Measurements from ENCODE around the gene FAM111A.

Gene FAM111A

GRCh38 chr11:59181746-59182456, 39.2 kb downstream of the FAM111A start:
- DNase-seq = no peak

DNA sequence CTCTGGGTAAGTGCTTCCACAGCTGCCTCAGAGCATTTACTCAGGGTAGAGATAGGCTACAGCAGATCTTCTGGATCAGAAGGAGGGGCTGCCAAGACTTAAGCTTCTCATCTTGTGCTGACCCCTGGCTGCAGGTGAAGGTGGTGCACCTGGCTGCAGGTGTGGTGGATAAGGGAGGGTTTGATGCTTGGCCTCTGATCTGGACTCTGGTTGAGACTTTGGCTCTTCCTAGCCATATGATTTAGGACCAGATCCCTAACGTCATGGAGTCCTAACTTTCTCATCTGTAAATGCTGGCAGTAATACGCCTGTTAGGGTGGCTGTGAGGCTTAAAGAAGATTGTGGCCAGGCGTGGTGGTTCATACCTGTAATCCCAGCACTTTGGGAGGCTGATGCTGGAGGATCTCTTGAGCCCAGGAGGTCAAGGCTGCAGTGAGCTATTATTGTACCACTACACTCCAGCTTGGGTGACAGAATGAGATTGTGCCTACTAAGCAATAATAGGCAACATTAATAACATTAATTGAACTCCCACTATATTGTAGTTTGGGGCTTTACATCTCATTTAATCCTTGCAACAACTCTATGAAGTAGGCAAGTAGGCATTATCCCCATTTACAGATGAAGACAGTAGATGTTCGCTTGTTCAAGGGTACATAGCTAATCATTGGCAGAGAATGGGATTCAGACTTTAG, 39.9 kb downstream of the FAM111A start:
- DNase-seq = peak; percentile 17

- no peak for DNase-seq
These were observed 41.1 kb downstream of the FAM111A start for GRCh38 chr11:59183771-59184170.

DNA sequence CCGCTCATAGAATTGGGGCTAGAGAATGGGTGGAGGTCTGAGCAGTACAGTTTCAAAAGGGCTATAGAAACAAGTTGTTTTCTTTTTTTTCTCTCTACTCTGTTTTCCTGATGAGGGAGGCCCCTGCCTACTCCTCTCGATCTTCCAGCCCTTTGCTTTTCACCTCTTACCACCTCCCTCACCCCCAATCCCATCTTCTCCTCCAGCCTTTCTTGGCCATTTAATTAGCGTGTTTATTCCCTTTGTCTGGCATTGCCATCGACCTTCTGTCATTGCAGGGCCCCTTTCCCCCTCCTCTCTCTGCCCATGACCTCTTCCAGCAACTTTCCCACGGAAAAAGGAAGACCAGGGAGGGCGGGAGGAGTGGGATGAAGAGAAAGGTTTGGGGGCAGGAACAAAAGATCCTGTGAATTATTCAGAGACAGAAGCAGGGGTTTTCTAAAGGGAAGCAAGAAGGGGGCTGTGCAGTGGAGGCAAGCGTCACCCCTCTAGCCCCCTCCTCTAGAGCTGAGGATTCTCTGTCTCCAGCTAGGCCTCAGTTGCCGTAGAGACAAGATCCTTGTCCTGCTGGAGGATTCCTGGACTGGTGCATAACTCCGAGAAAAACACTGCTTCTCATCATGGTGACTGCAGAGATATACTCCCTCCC, 42.2 kb downstream of the FAM111A start:
- DNase-seq = no peak

- DNase-seq = no peak
These were observed 42.8 kb downstream of the FAM111A start for GRCh38 chr11:59185386-59185945.

DNA sequence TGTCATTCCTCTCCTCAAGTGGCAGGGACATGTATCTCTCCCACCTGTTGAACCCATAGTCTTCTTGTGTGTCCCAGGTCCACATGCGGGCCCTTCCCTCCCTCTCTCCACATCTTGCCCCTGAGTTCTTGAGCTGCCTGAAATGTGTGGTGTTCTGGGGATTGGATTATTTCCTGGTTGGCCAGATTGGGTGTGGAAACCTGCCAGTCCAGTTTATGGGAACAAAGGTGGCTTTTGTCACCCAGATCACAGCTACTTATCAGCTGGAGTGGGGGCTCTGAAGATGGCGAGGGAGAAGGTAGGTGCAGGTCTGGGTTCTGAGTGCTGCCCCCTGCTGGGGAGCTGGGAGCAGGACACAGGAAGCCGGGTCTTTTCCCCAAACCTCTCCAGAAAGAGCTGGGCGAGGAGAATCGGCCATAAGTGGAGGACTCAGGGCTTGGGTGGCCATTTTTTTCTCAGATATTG, 43.5 kb downstream of the FAM111A start:
- DNase-seq = peak; percentile 48

DNA sequence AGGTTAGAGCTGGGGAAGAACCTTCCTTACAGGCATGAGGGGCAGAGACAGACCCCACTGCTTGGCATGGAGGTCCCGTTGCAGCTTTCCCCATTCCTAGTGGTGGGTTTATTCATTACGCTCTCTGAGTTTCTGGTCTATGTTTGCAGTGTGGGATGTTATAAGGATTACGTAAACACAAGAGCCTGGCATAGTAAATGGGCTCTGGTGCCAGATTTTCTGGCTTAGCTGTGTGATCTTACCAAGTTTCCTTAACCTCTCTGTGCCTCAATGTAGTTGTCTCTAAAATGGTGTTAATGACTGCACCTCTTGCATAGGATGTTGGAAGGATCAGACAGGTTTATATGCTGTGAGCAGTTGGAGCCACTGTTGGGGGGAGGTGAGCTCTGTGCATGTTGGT, 44.4 kb downstream of the FAM111A start:
- DNase-seq = no peak

- no peak for DNase-seq
These were observed 44.9 kb downstream of the FAM111A start for GRCh38 chr11:59187587-59187986.

- no peak for DNase-seq
These were observed 46.3 kb downstream of the FAM111A start for GRCh38 chr11:59188954-59189353.

- DNase-seq = no peak
These were observed 47.3 kb downstream of the FAM111A start for GRCh38 chr11:59189986-59190385.

DNA sequence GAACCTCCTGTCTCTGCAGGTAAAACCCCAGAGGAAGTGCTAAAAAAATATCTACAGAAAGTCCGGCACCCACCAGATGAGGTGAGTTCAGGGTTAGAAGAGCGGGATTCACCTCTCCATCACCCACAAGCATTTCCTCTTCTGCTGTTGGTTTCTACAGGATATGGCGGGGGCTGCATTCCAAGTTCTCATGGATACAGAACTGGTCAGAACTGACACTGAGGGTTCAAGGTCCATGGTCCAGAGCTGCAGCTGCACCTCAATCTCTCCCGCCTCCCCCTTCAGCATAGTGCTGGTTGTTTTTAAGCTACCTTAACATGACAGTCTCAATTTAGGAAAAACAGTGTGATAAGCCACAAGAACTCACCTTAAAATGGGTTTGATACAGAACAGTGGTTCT, 48.4 kb downstream of the FAM111A start:
- no peak for DNase-seq

DNA sequence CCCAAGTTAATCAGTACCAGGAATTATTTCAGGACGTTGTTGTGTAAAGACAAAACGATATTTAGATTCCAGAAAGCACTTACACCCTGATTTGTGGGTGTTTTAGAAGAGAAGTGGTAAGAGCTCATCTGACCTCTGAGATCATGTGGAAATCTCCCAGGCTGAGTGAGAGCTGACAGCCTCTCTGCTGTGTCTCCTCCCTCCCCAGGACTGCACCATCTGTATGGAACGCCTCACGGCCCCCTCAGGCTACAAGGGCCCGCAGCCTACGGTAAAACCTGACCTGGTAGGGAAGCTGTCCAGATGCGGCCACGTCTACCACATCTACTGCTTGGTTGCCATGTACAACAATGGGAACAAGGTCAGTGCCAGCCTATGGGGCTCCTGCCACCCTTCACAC, 49.2 kb downstream of the FAM111A start:
- DNase-seq = no peak

- DNase-seq = no peak
These were observed 49.9 kb downstream of the FAM111A start for GRCh38 chr11:59192446-59193020.

DNA sequence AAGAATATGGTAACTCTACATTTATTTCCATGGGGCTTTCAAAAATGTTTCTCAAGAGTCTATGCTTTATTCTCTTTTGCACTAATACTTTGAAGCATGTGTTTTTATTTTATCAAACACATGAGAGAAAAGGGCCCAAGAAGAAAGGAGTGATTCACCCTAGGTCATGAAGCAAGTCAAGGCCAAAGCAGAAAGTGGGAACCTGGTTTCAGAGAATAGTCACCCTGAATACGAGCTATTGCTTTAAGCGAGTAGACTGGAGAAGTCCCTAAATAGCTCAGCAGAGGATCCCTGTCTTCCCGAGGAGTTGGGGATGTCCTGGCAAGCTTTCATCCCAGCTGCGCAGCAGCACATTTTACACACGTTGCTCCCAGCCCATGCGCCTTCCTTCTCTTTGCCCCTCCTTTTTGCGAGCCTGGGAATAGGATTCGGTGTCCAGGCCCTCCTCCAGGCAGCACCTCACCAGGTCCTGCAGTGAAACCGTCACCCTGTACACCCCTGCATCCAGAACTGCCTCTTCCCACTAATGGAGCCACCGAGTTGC, 51.0 kb downstream of the FAM111A start:
- DNase-seq = no peak

DNA sequence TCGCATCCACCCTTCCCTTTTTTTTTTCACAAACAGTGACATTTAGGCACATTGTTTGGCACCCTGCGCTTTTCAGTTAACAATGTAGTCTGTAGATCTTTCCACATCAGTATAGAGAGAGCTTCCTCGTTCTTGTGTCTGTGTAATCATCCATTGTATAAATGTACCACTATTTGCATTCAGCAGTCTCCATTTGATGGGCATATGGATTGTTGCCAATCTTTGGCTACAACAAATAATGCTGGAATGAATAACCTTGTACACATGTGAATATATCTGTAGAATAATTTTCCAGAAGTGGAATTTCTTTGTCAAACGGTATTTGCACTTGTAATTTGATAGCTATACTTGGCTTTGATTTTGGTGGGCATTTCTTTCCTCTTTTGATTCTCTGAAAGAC, 52.9 kb downstream of the FAM111A start:
- DNase-seq = no peak

GRCh38 chr11:59196777-59197176, 54.1 kb downstream of the FAM111A start:
- no peak for DNase-seq

GRCh38 chr11:59197991-59198390, 55.3 kb downstream of the FAM111A start:
- DNase-seq = no peak

GRCh38 chr11:59198726-59199125, 56.1 kb downstream of the FAM111A start:
- no peak for DNase-seq

- DNase-seq = no peak
These were observed 57.1 kb downstream of the FAM111A start for GRCh38 chr11:59199546-59200422.

GRCh38 chr11:59200423-59200746, 57.7 kb downstream of the FAM111A start:
- no peak for DNase-seq

DNA sequence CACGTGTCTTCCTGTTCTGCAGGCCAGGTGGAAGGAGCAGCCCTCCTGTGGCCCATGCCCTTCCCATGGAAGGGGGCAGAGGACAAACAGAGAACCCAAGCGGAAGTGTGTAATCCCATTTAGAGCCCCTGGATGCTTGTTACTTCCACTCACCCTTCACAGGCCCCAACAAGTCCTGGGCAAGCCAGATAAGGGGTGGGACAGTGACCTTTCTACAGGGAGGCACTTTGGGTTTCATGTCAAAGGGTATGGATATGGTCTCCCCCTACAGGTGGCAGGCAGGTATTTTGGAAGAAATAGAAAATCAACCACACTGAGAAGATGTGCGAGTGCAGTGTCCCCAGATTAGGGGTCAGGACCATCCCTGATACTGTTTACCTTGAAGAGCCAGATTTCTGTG, 58.7 kb downstream of the FAM111A start:
- no peak for DNase-seq
